Panc1 (cell line): ENCODE results near the gene SMYD2. TPM values are rescaled to one million over a fixed set of nuclear protein-coding genes. Genes with fewer than 3 reads are reported as not detected.
A peak's percentile ranks its signal among the peaks of the same experiment; 100 is the strongest.

ENCODE experiments used
- ATAC-seq: fragments of 200-7000 bp; cut with Tn5 transposase; 2 replicates; pipeline ENCODE4 v1.9.1; 2020; ENCODE audit warnings: mild to moderate bottlenecking, moderate library complexity
- BruUV-seq: library from RNA; stranded (reverse); fragments of 400-500 nt; replicated peaks from 2 replicates; lab custom pipeline; 2021; lab: Mats Ljungman, UMichigan
- CTCF ChIA-PET: fragments of 300-600 bp; sonication (Branson Sonifier 250); formaldehyde crosslinking; loops from one replicate; lab custom pipeline; 2022; ENCODE audit warnings: antibody characterized with exemption; lab: Charles Lee
- POLR2A ChIA-PET: fragments of 300-600 bp; sonication (Branson Sonifier 250); formaldehyde crosslinking; loops from one replicate; lab custom pipeline; 2022; ENCODE audit warnings: antibody characterized with exemption; lab: Charles Lee
- DNase-seq: peaks from one replicate; pipeline ENCODE4 v3.0.0-alpha.2; 2010; ENCODE audit warnings: low read depth, low spot score
- H3K27ac ChIP-seq: 2 replicates; pipeline ENCODE4 v1.5.1; 2011; ENCODE audit warnings: mild to moderate bottlenecking, low read length, inconsistent platforms
- H3K27me3 ChIP-seq: fragments of 200-500 bp; sonication (Bioruptor generic); 2 replicates; pipeline ENCODE4 v1.6.0; 2014; ENCODE audit warnings: low read length, inconsistent platforms; ENCODE audit not compliant: control insufficient read depth, insufficient read depth
- H3K36me3 ChIP-seq: fragments of 200-500 bp; sonication (Bioruptor generic); 2 replicates; pipeline ENCODE4 v1.5.1; 2014; ENCODE audit warnings: inconsistent platforms, mild to moderate bottlenecking, low read length, moderate library complexity; ENCODE audit not compliant: control insufficient read depth, insufficient read depth
- H3K4me1 ChIP-seq: 2 replicates; pipeline ENCODE4 v1.5.1; 2011; ENCODE audit warnings: inconsistent platforms, mild to moderate bottlenecking, low read length, moderate library complexity; ENCODE audit not compliant: control insufficient read depth, insufficient read depth
- H3K4me3 ChIP-seq, 2 experiments: 2 replicates each; pipeline ENCODE4 v1.5.1; 2011 to 2012; ENCODE audit warnings: low read depth in 2 of 2, low read length in 2 of 2, mild to moderate bottlenecking in 2 of 2, inconsistent platforms in 1 of 2, moderate library complexity in 1 of 2
- H3K9me3 ChIP-seq: fragments of 200-500 bp; sonication (Bioruptor generic); 2 replicates; pipeline ENCODE4 v1.5.1; 2014; ENCODE audit warnings: low read depth, mild to moderate bottlenecking, inconsistent platforms, low read length, moderate library complexity; ENCODE audit not compliant: control insufficient read depth, insufficient read depth
- CTCF ChIP-seq: fragments of 450-650 bp; IDR thresholded peaks from 2 replicates; pipeline ENCODE4 v1.5.1; 2017; ENCODE audit warnings: mild to moderate bottlenecking
- POLR2AphosphoS5 ChIP-seq: IDR thresholded peaks from 2 replicates; pipeline ENCODE4 v1.6.1; 2012; ENCODE audit warnings: mild to moderate bottlenecking, low read depth, low read length, moderate library complexity
- REST ChIP-seq, 2 experiments: IDR thresholded peaks; 2 replicates each; pipeline ENCODE4 v1.6.1; 2011 to 2012; ENCODE audit warnings: low read depth in 2 of 2, control low read depth in 1 of 2, low read length in 1 of 2, mild to moderate bottlenecking in 1 of 2, moderate library complexity in 1 of 2; ENCODE audit not compliant: insufficient read depth in 1 of 2
- SIN3A ChIP-seq: IDR thresholded peaks from 2 replicates; pipeline ENCODE4 v1.6.1; 2012; ENCODE audit warnings: low read depth, mild to moderate bottlenecking, low read length, moderate library complexity, borderline replicate concordance; ENCODE audit not compliant: insufficient read depth
- TCF7L2 ChIP-seq: IDR thresholded peaks from 2 replicates; pipeline ENCODE4 v1.6.1; 2011; ENCODE audit warnings: mild to moderate bottlenecking, low read depth, low read length, inconsistent platforms
- in situ Hi-C: cut with HindIII; loops from 2 replicates; pipeline ENCODE4 v1.10.0; 2016; ENCODE audit warnings: low sequenced_read_pairs, low pct_unique_long_range_greater_than_20kb
- intact Hi-C: fragments of 100-400 bp; cut with micrococcal nuclease; formaldehyde crosslinking; loops from one replicate; pipeline ENCODE4 v1.10.0; 2022; ENCODE audit not compliant: unreplicated experiment
- total RNA-seq: library from RNA; stranded (reverse); gene quantifications from one replicate; pipeline ENCODE4 v1.2.1, GENCODE V29; 2021; ENCODE audit not compliant: unreplicated experiment

The SMYD2 gene
- total RNA-seq, 1 experiment from 2014 or later, result 31.0 TPM

GRCh38 chr1:214281720-214282629 lies 1.0 kb downstream of the SMYD2 start:
- Histone ChIP-seq H3K36me3 (no peaks in the 10 kb centered on the region; the same call in 1 of the 2 replicates), H3K4me3 (peak overlapping the region; percentile 69 to 91), H3K27ac (peak overlapping the region; percentile 41), H3K27me3 (no peaks in the 10 kb centered on the region), H3K4me1 (peaks cover 12% of the 10 kb centered on the region), H3K9me3 (no peaks in the 10 kb centered on the region)
- DNase-seq (no peak), ATAC-seq (peak; percentile 29)
- TF ChIP-seq CTCF (no peak), TCF7L2 (no peak), REST (IDR thresholded peaks at IDR 0.05; ENCODE audit: insufficient read depth in 1 of 2, low read depth in 2 of 2, low read length in 1 of 2) (no peak), SIN3A (no peak), POLR2AphosphoS5 (no peak)
- in situ Hi-C loops, result no loop called here
- POLR2A ChIA-PET, result no interaction called here
- CTCF ChIA-PET, result no interaction called here
- TSS peak; percentile 58 for BruUV-seq
- intact Hi-C loops, result no loop called here

- ChIA-PET POLR2A (no interaction called here), CTCF (no interaction called here)
- no peak for ATAC-seq
- TF ChIP-seq TCF7L2 (no peak), REST (IDR thresholded peaks at IDR 0.05; ENCODE audit: insufficient read depth in 1 of 2, low read depth in 2 of 2, low read length in 1 of 2) (no peak), POLR2AphosphoS5 (no peak), SIN3A (no peak), CTCF (no peak)
- intact Hi-C loops (no loop called here), in situ Hi-C loops (no loop called here)
- peak overlapping the region in 1 of 2 experiments; percentile 91; a peak in 1 of 4 replicates for H3K4me3 ChIP-seq
- H3K36me3 ChIP-seq, result no peaks in the 10 kb centered on the region; the same call in 1 of the 2 replicates
- H3K27me3 ChIP-seq, result no peaks in the 10 kb centered on the region
- DNase-seq, result no peak
- no peaks in the 10 kb centered on the region for H3K9me3 ChIP-seq
- peak overlapping the region; percentile 41 for H3K27ac ChIP-seq
- no TSS peak for BruUV-seq
- H3K4me1 ChIP-seq, result peaks cover 12% of the 10 kb centered on the region
These were observed 1.8 kb downstream of the SMYD2 start for GRCh38 chr1:214282630-214283242.
